A673 (cell line): Measurements from ENCODE around the gene OBSCN. TPM values are rescaled to one million over a fixed set of nuclear protein-coding genes. Genes with fewer than 3 reads are reported as not detected.

Source experiments
- BruUV-seq: library from RNA; stranded (reverse); fragments of 400-500 nt; replicated peaks from 2 replicates; lab custom pipeline; 2021; lab: Mats Ljungman, UMichigan
- CTCF ChIA-PET: fragments of 300-600 bp; sonication (Branson Sonifier 250); formaldehyde crosslinking; loops from one replicate; lab custom pipeline; 2022; ENCODE audit warnings: antibody characterized with exemption; lab: Charles Lee
- POLR2A ChIA-PET: fragments of 300-600 bp; sonication (Branson Sonifier 250); formaldehyde crosslinking; loops from one replicate; lab custom pipeline; 2022; ENCODE audit warnings: antibody characterized with exemption; ENCODE audit not compliant: low non-redundant PET; lab: Charles Lee
- DNase-seq: peaks from one replicate; pipeline ENCODE4 v3.0.0-alpha.2; 2015; ENCODE audit warnings: low spot score
- H3K27ac ChIP-seq: fragments of 200-600 bp; sonication (generic); 2 replicates; pipeline ENCODE4 v1.5.1; 2016; ENCODE audit warnings: mixed run types, low read depth, mild to moderate bottlenecking, mixed read lengths, antibody characterized with exemption, low read length; ENCODE audit not compliant: poor library complexity, severe bottlenecking
- H3K27me3 ChIP-seq: fragments of 200-600 bp; sonication (generic); replicated peaks from 2 replicates; pipeline ENCODE4 v1.6.1; 2017; ENCODE audit warnings: mixed run types, low read depth, mild to moderate bottlenecking, mixed read lengths, antibody characterized with exemption, low read length; ENCODE audit not compliant: insufficient read depth, poor library complexity
- H3K36me3 ChIP-seq: fragments of 200-600 bp; sonication (generic); 2 replicates; pipeline ENCODE4 v1.6.1; 2016; ENCODE audit warnings: mixed run types, mild to moderate bottlenecking, mixed read lengths, antibody characterized with exemption, low read length; ENCODE audit not compliant: insufficient read depth, poor library complexity, severe bottlenecking
- H3K4me1 ChIP-seq: fragments of 200-600 bp; sonication (generic); 2 replicates; pipeline ENCODE4 v1.6.1; 2017; ENCODE audit warnings: mixed run types, mild to moderate bottlenecking, mixed read lengths, antibody characterized with exemption, low read length; ENCODE audit not compliant: insufficient read depth, poor library complexity, severe bottlenecking
- H3K4me3 ChIP-seq: fragments of 200-600 bp; sonication (generic); 2 replicates; pipeline ENCODE4 v1.5.1; 2016; ENCODE audit warnings: low read depth, mixed run types, mild to moderate bottlenecking, mixed read lengths, low read length; ENCODE audit not compliant: poor library complexity, severe bottlenecking
- H3K9me3 ChIP-seq: fragments of 200-600 bp; sonication (generic); 2 replicates; pipeline ENCODE4 v1.6.1; 2016; ENCODE audit warnings: mixed run types, low read depth, mild to moderate bottlenecking, mixed read lengths, antibody characterized with exemption, low read length; ENCODE audit not compliant: poor library complexity, severe bottlenecking
- CTCF ChIP-seq: fragments of 300-800, 200-600 bp; sonication (generic); conservative IDR thresholded peaks from 2 replicates; pipeline ENCODE4 v1.5.1; 2017; ENCODE audit warnings: low read depth, mild to moderate bottlenecking, antibody characterized with exemption, low read length, moderate library complexity, mixed read lengths
- EZH2 ChIP-seq: fragments of 200-600 bp; sonication (generic); IDR thresholded peaks from 2 replicates; pipeline ENCODE4 v1.6.1; 2017; ENCODE audit warnings: borderline replicate concordance, low read depth, mild to moderate bottlenecking, mixed read lengths, antibody characterized with exemption, low read length; ENCODE audit not compliant: poor library complexity, severe bottlenecking
- intact Hi-C: fragments of 100-400 bp; cut with micrococcal nuclease; formaldehyde crosslinking; loops from one replicate; pipeline ENCODE4 v1.10.0; 2022; ENCODE audit not compliant: unreplicated experiment
- total RNA-seq: library from RNA; stranded (reverse); gene quantifications from 2 replicates; pipeline ENCODE4 v1.2.3, GENCODE V29; 2021

OBSCN gene
- total RNA-seq, 1 experiment from 2014 or later: 37.7 TPM

- H3K27ac ChIP-seq: no peak overlapping the region
- TF ChIP-seq CTCF (no peak), EZH2 (no peak)
- H3K27me3 ChIP-seq: no peaks in the 10 kb centered on the region
- H3K4me3 ChIP-seq: no peak overlapping the region
- BruUV-seq: no TSS peak
- H3K36me3 ChIP-seq: peaks cover 23% of the 10 kb centered on the region
- CTCF ChIA-PET: no interaction called here
- no peaks in the 10 kb centered on the region for H3K4me1 ChIP-seq
- no peak for DNase-seq
- intact Hi-C loops: no loop called here
- POLR2A ChIA-PET: no interaction called here
- no peaks in the 10 kb centered on the region for H3K9me3 ChIP-seq
Observed at GRCh38 chr1:228317891-228318810, 110.3 kb downstream of the OBSCN start.

- no peak overlapping the region for H3K27ac ChIP-seq
- DNase-seq: no peak
- no peaks in the 10 kb centered on the region for H3K9me3 ChIP-seq
- no peak overlapping the region for H3K4me3 ChIP-seq
- H3K4me1 ChIP-seq: no peaks in the 10 kb centered on the region
- no peaks in the 10 kb centered on the region for H3K27me3 ChIP-seq
- intact Hi-C loops: no loop called here
- TF ChIP-seq EZH2 (no peak), CTCF (no peak)
- BruUV-seq: no TSS peak
- peaks cover 23% of the 10 kb centered on the region for H3K36me3 ChIP-seq
- ChIA-PET POLR2A (no interaction called here), CTCF (no interaction called here)
Observed at GRCh38 chr1:228318823-228319241, 111.0 kb downstream of the OBSCN start.

- no peak for TF ChIP-seq EZH2
- no peak for TF ChIP-seq CTCF
- DNase-seq: no peak
- Histone ChIP-seq H3K27ac (no peak overlapping the region), H3K27me3 (no peaks in the 10 kb centered on the region), H3K4me3 (no peak overlapping the region), H3K9me3 (no peaks in the 10 kb centered on the region), H3K36me3 (peaks cover 23% of the 10 kb centered on the region), H3K4me1 (no peaks in the 10 kb centered on the region)
- no TSS peak for BruUV-seq
- intact Hi-C loops: no loop called here
- ChIA-PET POLR2A (no interaction called here), CTCF (no interaction called here)
Observed at GRCh38 chr1:228319352-228320088, 111.7 kb downstream of the OBSCN start.
